CD8-positive, alpha-beta memory T cell (primary cell): ENCODE measurements around the gene TCF23. TPM values are rescaled to one million over a fixed set of nuclear protein-coding genes. Genes with fewer than 3 reads are reported as not detected.
A peak's percentile ranks its signal among the peaks of the same experiment; 100 is the strongest.

Experiments used
- CTCF ChIA-PET: fragments of 350-600 bp; sonication (Branson Sonifier 250); formaldehyde crosslinking; loops from one replicate; lab custom pipeline; 2021; ENCODE audit warnings: antibody characterized with exemption; lab: Charles Lee
- POLR2A ChIA-PET: fragments of 350-600 bp; sonication (Branson Sonifier 250); formaldehyde crosslinking; loops from one replicate; lab custom pipeline; 2021; ENCODE audit warnings: antibody characterized with exemption; lab: Charles Lee
- DNase-seq, 5 donors: peaks; one replicate each; pipeline versions ENCODE4 v3.0.0 to v3.0.0-alpha.2; 2020 to 2022; ENCODE audit warnings: mixed read lengths in 1 of 5
- H3K27ac ChIP-seq: one replicate; pipeline ENCODE4 v1.7.0; 2013; ENCODE audit warnings: low read depth, mild to moderate bottlenecking, low read length, moderate library complexity
- H3K27me3 ChIP-seq: 2 replicates; pipeline ENCODE4 v1.7.0; 2013; ENCODE audit warnings: low read length, mild to moderate bottlenecking; ENCODE audit not compliant: insufficient read depth, poor library complexity, severe bottlenecking
- H3K36me3 ChIP-seq: 2 replicates; pipeline ENCODE4 v1.7.0; 2013; ENCODE audit warnings: mild to moderate bottlenecking, low read length, moderate library complexity; ENCODE audit not compliant: insufficient read depth
- H3K4me1 ChIP-seq: 2 replicates; pipeline ENCODE4 v1.7.0; 2013; ENCODE audit warnings: mild to moderate bottlenecking, low read length, moderate library complexity; ENCODE audit not compliant: insufficient read depth
- H3K4me3 ChIP-seq: 2 replicates; pipeline ENCODE4 v1.7.0; 2013; ENCODE audit warnings: mild to moderate bottlenecking, low read length
- H3K9me3 ChIP-seq: 2 replicates; pipeline ENCODE4 v1.7.0; 2013; ENCODE audit warnings: mild to moderate bottlenecking, low read length
- H3K27ac Mint-ChIP-seq, 8 donors: one replicate each; pipeline ENCODE4 v1.8.0; 2020 to 2021; ENCODE audit warnings: mixed read lengths in 8 of 8, mild to moderate bottlenecking in 6 of 8, inconsistent platforms in 3 of 8, moderate library complexity in 3 of 8
- H3K27me3 Mint-ChIP-seq, 2 donors: one replicate each; pipeline ENCODE4 v1.8.0; 2020 to 2021; ENCODE audit warnings: mixed read lengths in 2 of 2, mild to moderate bottlenecking in 1 of 2, moderate library complexity in 1 of 2
- H3K36me3 Mint-ChIP-seq, 3 donors: one replicate each; pipeline ENCODE4 v1.8.0; 2020 to 2021; ENCODE audit warnings: mixed read lengths in 3 of 3, inconsistent platforms in 1 of 3, mild to moderate bottlenecking in 1 of 3
- H3K4me1 Mint-ChIP-seq, 3 donors: one replicate each; pipeline ENCODE4 v1.8.0; 2020 to 2021; ENCODE audit warnings: mixed read lengths in 3 of 3, inconsistent platforms in 1 of 3, mild to moderate bottlenecking in 1 of 3
- H3K4me3 Mint-ChIP-seq, 7 donors: one replicate each; pipeline ENCODE4 v1.8.0; 2020 to 2021; ENCODE audit warnings: mixed read lengths in 7 of 7, mild to moderate bottlenecking in 6 of 7, moderate library complexity in 4 of 7, inconsistent platforms in 2 of 7
- H3K9me3 Mint-ChIP-seq, 5 donors: one replicate each; pipeline ENCODE4 v1.8.0; 2020 to 2022; ENCODE audit warnings: mixed read lengths in 5 of 5, mild to moderate bottlenecking in 3 of 5, moderate library complexity in 2 of 5, inconsistent platforms in 1 of 5
- polyA plus RNA-seq: library from polyadenylated mRNA; unstranded; fragments of 300-500 nt; fragmentation: Illumina TruSeq; gene quantifications from one replicate; pipeline ENCODE4 v1.2.3, GENCODE V29; 2021
- total RNA-seq, 2 experiments: library from RNA; stranded (reverse); gene quantifications; one replicate each; pipeline ENCODE4 v1.2.3, GENCODE V29; 2021

The TCF23 gene
- total and polyA plus RNA-seq, 3 experiments from 2014 or later = not detected

- Mint-ChIP-seq H3K4me3 (no peak overlapping the region), H3K4me1 (no peaks in the 10 kb centered on the region), H3K36me3 (no peaks in the 10 kb centered on the region), H3K9me3 (no peaks in the 10 kb centered on the region), H3K27ac (peak overlapping the region in 1 of 8 donors; percentile 94), H3K27me3 (peaks cover 3 to 7% of the 10 kb centered on the region in 2 donors)
- H3K4me3 ChIP-seq = no peak overlapping the region
- H3K9me3 ChIP-seq = no peaks in the 10 kb centered on the region
- ChIA-PET CTCF (no interaction called here), POLR2A (no interaction called here)
- no peak for DNase-seq
- no peaks in the 10 kb centered on the region for H3K36me3 ChIP-seq
- no peak overlapping the region for H3K27ac ChIP-seq
- H3K4me1 ChIP-seq = no peaks in the 10 kb centered on the region
- H3K27me3 ChIP-seq = no peaks in the 10 kb centered on the region
Observed at GRCh38 chr2:27159271-27159670, 10.5 kb downstream of the TCF23 start.

- Histone ChIP-seq H3K27ac (no peak overlapping the region), H3K9me3 (no peaks in the 10 kb centered on the region), H3K36me3 (no peaks in the 10 kb centered on the region), H3K4me1 (no peaks in the 10 kb centered on the region), H3K4me3 (no peak overlapping the region), H3K27me3 (no peaks in the 10 kb centered on the region)
- Mint-ChIP-seq H3K36me3 (no peaks in the 10 kb centered on the region), H3K4me3 (no peak overlapping the region), H3K4me1 (no peaks in the 10 kb centered on the region), H3K27me3 (peaks cover 3 to 7% of the 10 kb centered on the region in 2 donors), H3K9me3 (no peaks in the 10 kb centered on the region), H3K27ac (no peak overlapping the region)
- POLR2A ChIA-PET = no interaction called here
- CTCF ChIA-PET = interaction anchor here (1.7 kb wide), 1 partner anchor 10 kb away, joined by 6 read pairs; no protein-coding TSS in a partner anchor
- no peak for DNase-seq
Observed at GRCh38 chr2:27160191-27160590, 11.4 kb downstream of the TCF23 start.

DNA sequence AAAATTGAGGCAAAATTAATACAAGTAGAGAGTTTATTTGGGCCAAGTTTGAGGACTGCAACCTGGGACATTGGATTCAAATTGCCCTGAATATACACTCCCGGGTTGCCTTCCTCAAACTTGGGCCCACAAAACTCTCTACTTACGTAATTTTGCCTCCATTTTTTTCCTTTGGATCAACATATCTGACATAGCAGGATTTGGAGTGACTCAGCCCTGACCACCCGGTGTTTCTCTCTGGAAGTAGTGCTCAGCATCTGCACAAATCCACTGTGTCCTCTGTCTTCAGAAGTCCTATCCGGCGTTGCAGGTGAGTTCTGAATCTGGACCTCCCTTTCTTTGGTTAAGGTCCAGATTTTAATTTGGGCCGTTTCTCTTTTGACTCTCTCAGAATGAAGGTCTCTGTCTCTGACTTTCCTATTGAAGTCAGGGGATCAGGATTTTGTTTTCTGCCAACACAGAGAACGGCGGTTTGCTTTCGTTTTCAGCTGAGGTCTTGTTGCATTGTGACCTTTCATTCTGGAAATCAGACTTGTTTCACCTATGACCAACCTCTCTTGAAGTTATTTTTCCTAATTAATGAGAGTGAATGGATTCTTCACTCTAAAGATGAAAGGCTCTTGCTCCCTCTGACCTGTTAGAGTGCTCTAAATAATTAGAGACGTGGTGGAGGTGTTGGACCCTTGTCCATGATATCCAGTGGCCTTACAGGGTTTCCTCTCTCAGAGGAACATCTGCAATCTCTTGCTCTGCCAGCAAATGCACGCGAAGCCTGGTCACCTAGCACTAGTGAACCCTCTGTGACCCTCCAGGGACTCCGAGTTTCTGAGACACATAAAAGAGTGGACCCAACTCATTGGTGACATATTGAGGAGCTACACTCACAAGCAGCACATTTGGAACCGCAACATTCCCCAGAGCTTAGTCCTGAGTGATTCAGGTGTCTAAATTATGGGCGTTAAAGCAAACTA lies 13.6 kb downstream of the TCF23 start:
- POLR2A ChIA-PET = no interaction called here
- Histone ChIP-seq H3K27me3 (no peaks in the 10 kb centered on the region), H3K36me3 (no peaks in the 10 kb centered on the region), H3K9me3 (no peaks in the 10 kb centered on the region), H3K4me3 (no peak overlapping the region), H3K4me1 (no peaks in the 10 kb centered on the region), H3K27ac (no peak overlapping the region)
- H3K27ac Mint-ChIP-seq = peak overlapping the region in 1 of 8 donors; percentile 15
- H3K27me3 Mint-ChIP-seq = peaks cover 6 to 7% of the 10 kb centered on the region in 2 donors
- H3K9me3 Mint-ChIP-seq = no peaks in the 10 kb centered on the region
- CTCF ChIA-PET = no interaction called here
- no peaks in the 10 kb centered on the region for H3K36me3 Mint-ChIP-seq
- no peak for DNase-seq
- peak overlapping the region in 1 of 7 donors; percentile 28 for H3K4me3 Mint-ChIP-seq
- no peaks in the 10 kb centered on the region for H3K4me1 Mint-ChIP-seq

GRCh38 chr2:27164960-27165763 lies 16.4 kb downstream of the TCF23 start:
- H3K36me3 Mint-ChIP-seq = no peaks in the 10 kb centered on the region
- H3K4me1 ChIP-seq = peaks cover 4% of the 10 kb centered on the region
- peak overlapping the region in 1 of 8 donors; percentile 78 for H3K27ac Mint-ChIP-seq
- no peak overlapping the region for H3K27ac ChIP-seq
- peaks cover 0 to 4% (median 2%) of the 10 kb centered on the region in 3 donors for H3K4me1 Mint-ChIP-seq
- H3K9me3 Mint-ChIP-seq = no peaks in the 10 kb centered on the region
- no peak for DNase-seq
- H3K36me3 ChIP-seq = no peaks in the 10 kb centered on the region
- peaks cover 2% of the 10 kb centered on the region for H3K27me3 ChIP-seq
- H3K27me3 Mint-ChIP-seq = peaks cover 6 to 7% of the 10 kb centered on the region in 2 donors
- no peak overlapping the region for H3K4me3 ChIP-seq
- no peaks in the 10 kb centered on the region for H3K9me3 ChIP-seq
- ChIA-PET POLR2A (no interaction called here), CTCF (no interaction called here)
- H3K4me3 Mint-ChIP-seq = no peak overlapping the region

- peaks cover 12% of the 10 kb centered on the region for H3K27me3 ChIP-seq
- peaks cover 8 to 11% of the 10 kb centered on the region in 2 donors for H3K27me3 Mint-ChIP-seq
- H3K9me3 Mint-ChIP-seq = no peaks in the 10 kb centered on the region
- H3K4me1 Mint-ChIP-seq = peaks cover 2 to 7% (median 4%) of the 10 kb centered on the region in 3 donors
- no peaks in the 10 kb centered on the region for H3K36me3 ChIP-seq
- H3K27ac ChIP-seq = no peak overlapping the region
- no peaks in the 10 kb centered on the region for H3K9me3 ChIP-seq
- no peaks in the 10 kb centered on the region for H3K36me3 Mint-ChIP-seq
- peak overlapping the region in 3 of 7 donors; percentile 6 to 21 (median 13) for H3K4me3 Mint-ChIP-seq
- H3K27ac Mint-ChIP-seq = no peak overlapping the region
- CTCF ChIA-PET = interaction anchor here (0.8 to 1.6 kb wide), 10 partner anchors 8 to 513 kb away, joined by 3 to 7 read pairs (median 3); no protein-coding TSS in a partner anchor
- peaks cover 5% of the 10 kb centered on the region for H3K4me1 ChIP-seq
- POLR2A ChIA-PET = no interaction called here
- DNase-seq = no peak
- no peak overlapping the region for H3K4me3 ChIP-seq
Observed at GRCh38 chr2:27170581-27171337, 22.0 kb downstream of the TCF23 start.

- Mint-ChIP-seq H3K4me3 (no peak overlapping the region), H3K27me3 (peaks cover 12 to 17% of the 10 kb centered on the region in 2 donors), H3K36me3 (no peaks in the 10 kb centered on the region), H3K9me3 (no peaks in the 10 kb centered on the region), H3K4me1 (peaks cover 2 to 7% (median 4%) of the 10 kb centered on the region in 3 donors), H3K27ac (no peak overlapping the region)
- Histone ChIP-seq H3K27ac (no peak overlapping the region), H3K4me3 (no peak overlapping the region), H3K9me3 (no peaks in the 10 kb centered on the region), H3K36me3 (no peaks in the 10 kb centered on the region), H3K27me3 (peaks cover 12% of the 10 kb centered on the region), H3K4me1 (peaks cover 5% of the 10 kb centered on the region)
- no peak for DNase-seq
- ChIA-PET POLR2A (no interaction called here), CTCF (interaction anchor here (0.8 to 1.6 kb wide), 2 partner anchors 210 to 512 kb away, joined by 3 read pairs; no protein-coding TSS in a partner anchor)
Observed at GRCh38 chr2:27171351-27171848, 22.6 kb downstream of the TCF23 start.

DNA sequence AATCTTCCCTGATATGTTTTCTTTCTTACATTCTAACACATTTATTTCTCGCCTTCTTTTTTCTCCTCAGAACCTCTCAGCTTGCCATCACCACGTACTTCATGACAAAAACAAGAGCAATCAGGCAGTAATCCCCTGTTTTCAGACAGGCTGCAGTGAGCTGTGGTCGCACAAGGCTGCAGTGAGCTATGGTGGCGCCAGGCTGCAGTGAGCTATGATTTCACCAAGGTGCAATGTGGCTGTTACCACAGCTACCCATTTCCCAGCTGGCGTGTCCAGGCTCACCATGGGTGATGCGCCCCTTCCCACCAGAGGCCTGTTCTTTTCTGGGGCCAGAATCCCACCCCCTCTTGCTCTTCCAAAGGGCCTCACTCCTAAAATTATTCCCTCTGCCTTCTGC lies 25.8 kb downstream of the TCF23 start:
- no peak overlapping the region for H3K4me3 Mint-ChIP-seq
- H3K27ac Mint-ChIP-seq = no peak overlapping the region
- no peaks in the 10 kb centered on the region for H3K9me3 ChIP-seq
- no peaks in the 10 kb centered on the region for H3K9me3 Mint-ChIP-seq
- H3K4me1 ChIP-seq = peaks cover 5% of the 10 kb centered on the region
- no peak overlapping the region for H3K4me3 ChIP-seq
- no peak overlapping the region for H3K27ac ChIP-seq
- CTCF ChIA-PET = interaction anchor here (1.4 to 1.9 kb wide), 2 partner anchors 8 to 213 kb away, joined by 3 to 6 read pairs; no protein-coding TSS in a partner anchor
- H3K4me1 Mint-ChIP-seq = peaks cover 2 to 7% (median 4%) of the 10 kb centered on the region in 3 donors
- H3K27me3 ChIP-seq = peaks cover 12% of the 10 kb centered on the region
- H3K27me3 Mint-ChIP-seq = peaks cover 18 to 31% of the 10 kb centered on the region in 2 donors
- no peaks in the 10 kb centered on the region for H3K36me3 ChIP-seq
- DNase-seq = no peak
- POLR2A ChIA-PET = no interaction called here
- H3K36me3 Mint-ChIP-seq = no peaks in the 10 kb centered on the region
